HG02610 (cell line): ENCODE measurements around the gene ASCC2.

Experiments used
- ATAC-seq: cut with Tn5 transposase; IDR thresholded peaks from one replicate; pipeline ENCODE4 v1.9.1; 2021; ENCODE audit warnings: mild to moderate bottlenecking, moderate library complexity; ENCODE audit not compliant: unreplicated experiment

ASCC2 gene

DNA sequence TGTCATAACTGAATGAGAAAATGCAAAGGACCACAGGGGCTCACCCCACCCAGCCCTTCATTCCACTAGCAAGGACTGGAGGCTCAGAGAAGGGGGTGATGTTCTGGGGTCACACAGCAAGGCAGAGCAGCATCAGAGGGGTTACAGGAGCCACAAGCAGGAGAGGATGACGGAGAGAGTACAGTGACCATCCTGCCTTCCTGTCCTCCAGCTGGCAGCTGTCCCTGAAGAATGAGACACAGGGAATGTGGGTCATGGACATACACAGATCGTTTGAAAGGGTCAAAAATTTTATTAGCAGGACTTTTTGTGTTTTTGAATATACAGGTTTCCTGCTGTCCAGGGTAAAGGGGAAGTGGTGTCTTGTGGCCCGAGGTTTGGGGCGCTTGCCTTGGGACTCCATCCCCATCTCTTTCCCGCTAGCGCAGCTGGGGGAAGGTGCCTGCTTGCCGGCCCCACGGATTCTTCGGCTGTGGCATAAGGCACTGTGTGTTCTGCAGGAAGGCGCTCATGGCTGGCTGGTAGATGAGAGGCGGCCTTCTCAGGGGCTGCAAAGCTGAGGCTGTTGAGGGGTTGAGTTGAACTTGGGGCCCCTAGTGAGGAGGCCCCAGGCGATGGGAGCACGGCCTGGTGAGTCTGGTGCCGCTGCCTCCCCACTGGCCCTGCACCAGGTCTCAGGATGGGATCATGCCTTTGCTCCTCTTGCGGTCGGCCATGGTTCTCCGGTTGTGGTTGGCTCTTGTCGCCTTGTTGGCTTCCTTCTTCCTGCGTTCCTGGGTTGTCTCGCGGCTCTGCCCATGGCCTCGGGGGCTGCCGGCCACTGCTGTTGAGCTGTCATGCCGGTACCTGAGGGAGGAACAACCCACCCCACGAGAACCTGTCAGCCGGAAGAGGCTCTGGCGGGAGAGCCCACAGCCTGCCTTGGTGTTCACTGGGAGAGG, 49.5 kb downstream of the ASCC2 start:
- ATAC-seq: no peak

DNA sequence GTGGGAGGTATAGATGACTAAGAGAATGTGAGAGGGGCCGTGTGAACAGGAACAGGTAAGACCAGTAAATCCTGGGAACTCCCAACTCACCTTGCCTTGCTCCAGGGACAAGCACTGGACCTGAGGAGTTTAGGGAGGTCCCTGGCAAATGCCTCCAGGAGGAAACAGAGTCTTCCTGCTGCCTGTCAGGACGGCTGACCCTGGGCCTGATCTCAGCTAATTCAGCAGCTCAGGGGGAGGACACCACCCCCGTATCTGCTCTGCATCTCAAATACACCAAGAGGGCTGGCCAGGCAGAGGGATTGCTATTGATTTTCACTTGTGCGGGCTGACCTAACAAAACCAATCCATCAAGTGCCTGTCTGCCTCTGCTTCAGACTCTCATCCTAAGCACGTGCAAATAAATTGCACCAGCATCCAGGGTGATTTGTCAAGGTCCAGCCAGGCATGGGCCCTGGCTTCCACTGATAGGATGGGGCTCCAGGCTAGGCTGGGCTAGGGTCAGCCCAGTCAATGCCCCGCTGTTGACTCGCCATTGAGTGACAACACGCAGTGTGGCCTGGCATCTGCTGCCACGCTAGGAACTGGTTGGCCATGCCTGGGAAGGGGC, 50.6 kb downstream of the ASCC2 start:
- no peak for ATAC-seq

DNA sequence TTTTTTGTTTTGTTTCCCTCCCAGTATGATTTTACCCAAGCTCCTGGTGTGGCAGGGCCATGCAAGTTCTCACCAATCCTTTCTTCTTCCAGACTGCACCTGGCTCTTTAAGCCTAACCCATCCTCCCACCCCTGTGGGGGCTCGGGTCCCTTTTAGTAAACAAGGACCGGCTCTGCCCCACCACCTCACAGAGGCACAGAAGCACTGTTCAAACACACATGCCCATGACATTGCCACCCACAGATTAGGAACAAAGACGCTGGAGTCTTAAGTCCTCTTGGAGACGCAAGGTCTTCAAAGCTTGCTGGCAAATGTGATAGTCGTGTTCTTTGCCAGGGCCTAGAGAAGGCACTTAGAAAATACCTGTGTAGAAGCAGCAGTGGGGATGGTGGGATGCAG, 52.0 kb downstream of the ASCC2 start:
- no peak for ATAC-seq

DNA sequence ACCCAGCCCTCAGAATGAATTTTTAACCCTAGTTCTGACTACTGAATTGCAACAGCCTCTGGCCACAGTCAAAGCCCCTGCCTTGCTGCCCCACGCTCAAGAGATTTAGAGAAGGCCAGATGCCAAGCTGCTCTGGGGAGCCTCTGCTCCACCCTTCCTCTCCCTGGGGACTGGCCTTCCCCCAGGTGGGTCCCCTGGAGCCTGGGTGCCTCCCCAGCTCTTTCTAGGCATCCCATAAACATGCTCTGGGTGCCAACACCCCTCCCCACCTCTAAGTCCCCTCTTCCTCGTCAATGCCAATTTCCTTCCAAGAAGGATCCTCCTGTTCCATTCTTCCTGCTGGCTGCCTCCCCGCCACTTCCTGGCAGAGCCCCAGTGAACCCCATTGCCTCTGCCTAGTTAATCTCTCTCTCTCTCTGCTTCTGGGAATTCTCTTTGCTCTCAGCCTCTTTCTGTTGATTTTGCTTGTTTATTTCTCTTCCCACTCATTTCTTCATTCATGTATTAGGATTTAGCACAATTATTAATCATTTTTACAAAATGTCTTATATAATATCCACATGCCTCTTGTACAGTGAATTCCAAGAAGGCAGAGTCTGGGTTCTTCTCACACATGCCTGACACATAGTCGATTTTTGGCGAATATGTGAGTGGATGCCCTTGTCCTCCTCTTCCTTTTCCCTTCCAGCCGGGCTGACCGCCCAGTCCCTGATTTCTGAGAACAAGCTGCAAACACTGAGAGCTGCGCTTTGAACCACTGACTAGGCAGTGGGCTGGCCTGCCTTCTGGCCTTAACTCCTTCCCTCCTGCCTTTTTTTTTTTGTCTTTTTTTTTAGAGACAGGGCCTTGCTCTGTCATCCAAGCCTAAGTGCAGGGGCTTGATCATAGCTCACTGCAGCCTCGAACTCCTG, 53.4 kb downstream of the ASCC2 start:
- no peak for ATAC-seq

DNA sequence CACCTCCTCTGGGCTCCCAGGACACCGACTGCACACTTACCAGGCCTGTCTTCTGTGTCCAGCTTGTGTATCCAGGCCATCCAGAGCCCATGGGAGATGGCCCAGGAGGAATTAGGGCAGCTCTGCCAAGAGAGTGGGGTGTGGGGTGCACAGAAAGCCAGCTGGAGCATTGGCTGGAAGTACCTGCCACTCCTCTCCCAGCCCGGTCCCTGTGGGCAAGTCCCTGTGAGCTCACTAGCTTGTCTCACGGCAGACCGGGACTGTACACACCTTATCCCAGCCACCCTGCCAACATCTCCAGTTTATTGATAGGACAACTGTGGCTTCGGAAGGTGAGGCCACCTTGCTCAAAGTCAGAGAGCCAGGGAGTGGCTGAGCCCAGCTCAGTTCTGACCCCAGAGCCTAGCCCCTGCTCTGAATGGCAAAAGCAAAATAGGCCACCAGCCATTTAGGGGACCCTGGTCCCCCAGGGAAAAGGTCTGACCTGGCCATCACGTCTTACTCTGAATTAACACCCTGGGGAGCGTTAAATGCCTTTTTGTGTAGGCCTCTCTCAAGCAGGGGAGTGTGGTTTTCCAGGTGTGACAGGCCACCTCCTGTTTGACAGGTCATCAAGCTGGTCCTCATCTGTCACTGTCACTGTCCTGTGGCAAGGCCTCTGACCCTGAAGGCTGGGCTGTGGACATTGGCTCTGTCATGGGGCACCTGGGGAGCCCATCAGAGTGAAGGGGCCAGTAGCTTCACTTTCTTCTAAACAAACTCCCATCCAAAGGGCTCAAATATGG, 55.8 kb downstream of the ASCC2 start:
- ATAC-seq: no peak

DNA sequence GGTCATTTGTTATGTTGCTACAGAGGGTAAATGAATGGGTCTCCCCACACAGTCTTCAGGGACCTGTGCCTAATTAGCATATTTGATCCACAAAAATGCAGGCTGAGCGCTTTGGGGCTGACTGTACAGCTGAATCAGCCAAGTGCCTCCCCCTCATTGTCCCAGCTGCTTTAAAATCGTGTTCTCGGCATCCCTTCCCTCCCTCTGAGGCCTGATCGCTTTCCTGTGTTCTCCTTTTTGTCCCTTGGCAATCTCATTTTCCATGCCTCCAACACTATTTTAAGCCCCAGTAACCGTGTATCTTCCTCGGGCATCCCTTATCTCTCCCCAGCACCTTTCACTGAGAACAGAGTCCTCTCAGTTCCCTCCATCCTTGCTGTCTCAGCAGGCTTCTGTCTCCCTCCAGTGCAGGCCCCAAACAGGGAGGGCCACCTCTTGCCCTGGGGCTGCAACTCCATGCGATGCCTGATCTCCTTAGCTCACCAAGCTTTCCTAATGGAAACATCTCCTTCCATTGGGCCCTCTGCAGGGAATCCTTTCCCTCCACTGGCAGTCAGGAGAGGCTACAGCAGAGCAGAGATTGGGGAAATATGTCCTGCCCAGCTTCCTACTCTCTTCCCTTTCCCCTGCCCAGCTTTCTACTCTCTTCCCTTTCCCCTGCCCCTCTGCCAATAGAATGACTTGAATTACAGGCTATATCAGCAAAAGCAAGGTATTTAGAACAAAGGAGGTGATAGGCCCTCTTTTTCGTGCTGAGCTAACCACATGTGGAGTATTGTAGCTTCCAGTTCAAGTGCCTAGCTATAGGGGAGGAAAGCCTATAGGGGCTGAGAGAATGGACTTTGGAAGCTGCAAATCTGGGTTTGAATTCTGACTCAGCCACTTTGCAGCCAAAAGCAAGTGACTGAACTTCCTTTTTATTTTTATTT, 57.1 kb downstream of the ASCC2 start:
- ATAC-seq: no peak

DNA sequence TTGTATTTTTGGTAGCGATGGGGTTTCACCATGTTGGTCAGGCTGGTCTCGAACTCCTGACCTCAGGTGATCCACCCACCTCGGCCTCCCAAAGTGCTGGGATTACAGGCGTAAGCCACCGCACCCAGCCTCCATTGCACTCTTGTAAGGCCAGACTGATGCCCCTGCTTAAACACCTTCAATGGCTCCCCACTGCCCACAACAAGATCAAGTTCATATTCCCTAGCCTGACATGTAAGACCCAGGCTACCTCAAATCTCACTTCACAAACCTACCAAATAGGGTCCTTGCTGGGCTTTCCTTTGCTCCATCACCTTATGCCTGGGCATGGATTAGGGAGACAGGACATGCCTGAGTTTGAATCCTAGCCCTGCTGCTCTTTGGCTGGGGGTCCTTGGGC, 57.9 kb downstream of the ASCC2 start:
- no peak for ATAC-seq

DNA sequence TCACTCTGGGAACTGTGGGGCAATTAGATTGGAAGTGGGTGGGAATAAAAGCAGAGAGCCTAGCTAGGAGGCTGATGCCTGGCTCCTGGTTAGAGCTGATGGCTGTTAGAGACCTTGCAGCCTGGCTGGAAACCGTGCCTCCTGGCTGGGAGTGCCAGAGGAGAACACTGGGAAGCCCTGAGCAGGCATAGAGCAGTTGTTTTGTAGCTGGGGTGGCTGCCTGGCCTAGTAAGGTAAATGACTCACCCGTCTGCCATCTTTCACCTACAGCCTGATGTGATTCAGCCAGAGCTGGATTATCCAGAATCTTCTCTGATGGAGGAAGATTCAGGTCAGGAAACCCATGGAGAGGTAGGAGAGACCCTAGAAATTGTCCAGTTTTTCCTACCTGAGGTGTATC, 64.8 kb downstream of the ASCC2 start:
- ATAC-seq: no peak

DNA sequence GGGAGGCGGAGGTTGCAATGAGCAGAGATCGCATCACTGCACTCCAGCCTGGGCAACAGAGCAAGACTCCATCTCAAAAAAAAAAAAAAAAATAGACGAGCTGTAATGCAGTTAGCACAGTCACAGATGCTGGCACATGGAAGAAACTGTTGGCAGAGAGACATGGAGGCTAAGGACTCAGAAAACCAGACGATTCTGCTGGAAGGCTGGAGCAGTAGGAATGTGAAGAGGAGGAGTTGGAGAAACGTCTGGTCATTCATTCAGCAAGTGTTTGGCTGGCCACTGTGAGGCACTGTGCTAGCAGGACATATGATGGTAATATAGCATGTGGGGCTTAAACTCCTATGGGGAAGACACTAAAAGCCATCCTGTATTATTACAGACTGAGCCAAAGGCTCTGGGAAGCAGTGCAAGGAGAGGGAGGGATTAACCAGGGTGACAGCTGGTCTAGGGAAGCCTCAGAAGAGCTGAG, 65.9 kb downstream of the ASCC2 start:
- ATAC-seq: no peak

DNA sequence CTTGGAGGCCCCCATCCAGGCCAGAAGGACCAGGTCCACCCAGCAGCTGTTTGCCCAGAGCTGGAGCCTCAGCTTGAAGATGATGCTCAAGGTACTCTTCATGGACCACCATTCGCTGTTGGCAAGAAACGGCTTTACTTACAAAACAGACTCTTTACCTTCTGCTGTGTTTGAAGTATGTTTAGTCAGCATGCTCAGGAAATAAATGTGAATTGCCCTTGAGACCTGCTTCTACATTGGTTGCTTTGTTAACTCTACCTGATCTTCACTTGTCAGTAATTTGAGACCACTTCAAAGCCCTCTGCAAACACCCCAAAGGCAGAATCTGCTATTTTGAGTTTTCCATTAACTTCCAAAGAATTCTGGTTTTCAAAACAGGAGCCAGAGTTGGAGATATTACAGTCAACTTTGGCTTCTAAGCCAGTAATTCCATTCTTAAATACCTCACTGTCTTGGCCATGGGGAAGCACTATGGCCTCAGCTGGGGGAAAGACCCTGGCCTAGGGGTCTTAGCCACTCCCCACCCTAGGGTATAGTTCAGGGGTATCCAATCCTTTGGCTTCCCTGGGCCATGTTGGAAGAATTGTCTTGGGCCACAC, 68.3 kb downstream of the ASCC2 start:
- no peak for ATAC-seq

DNA sequence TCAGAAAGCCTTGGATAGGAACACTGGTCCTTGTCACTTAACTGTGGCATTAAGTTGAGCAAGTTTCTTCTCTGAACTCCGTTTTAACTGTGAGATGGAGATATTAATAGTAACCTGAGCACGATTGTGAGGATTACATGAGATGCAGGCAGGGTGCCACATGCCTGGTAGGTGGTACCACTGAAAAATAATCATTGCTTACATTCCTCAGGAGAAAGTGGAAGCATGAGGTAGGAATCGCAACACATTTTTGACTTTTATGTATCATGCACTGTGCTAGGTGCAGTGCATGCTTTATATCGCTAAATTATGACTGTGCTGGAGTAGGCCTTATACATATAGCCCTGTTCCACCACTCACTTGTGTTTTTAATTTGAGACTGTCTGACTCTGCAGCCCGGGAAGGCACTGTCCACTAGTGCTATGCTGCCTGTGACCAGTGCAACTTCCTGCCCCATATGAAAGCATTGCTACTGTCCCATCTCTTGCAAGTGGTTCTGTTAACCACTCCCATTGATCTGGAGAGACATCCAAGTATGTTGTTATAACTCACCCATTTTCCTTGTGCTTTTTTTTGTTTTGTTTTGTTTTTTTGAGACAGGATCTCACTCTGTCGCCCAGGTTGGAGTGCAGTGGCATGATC, 69.9 kb downstream of the ASCC2 start:
- ATAC-seq: no peak

DNA sequence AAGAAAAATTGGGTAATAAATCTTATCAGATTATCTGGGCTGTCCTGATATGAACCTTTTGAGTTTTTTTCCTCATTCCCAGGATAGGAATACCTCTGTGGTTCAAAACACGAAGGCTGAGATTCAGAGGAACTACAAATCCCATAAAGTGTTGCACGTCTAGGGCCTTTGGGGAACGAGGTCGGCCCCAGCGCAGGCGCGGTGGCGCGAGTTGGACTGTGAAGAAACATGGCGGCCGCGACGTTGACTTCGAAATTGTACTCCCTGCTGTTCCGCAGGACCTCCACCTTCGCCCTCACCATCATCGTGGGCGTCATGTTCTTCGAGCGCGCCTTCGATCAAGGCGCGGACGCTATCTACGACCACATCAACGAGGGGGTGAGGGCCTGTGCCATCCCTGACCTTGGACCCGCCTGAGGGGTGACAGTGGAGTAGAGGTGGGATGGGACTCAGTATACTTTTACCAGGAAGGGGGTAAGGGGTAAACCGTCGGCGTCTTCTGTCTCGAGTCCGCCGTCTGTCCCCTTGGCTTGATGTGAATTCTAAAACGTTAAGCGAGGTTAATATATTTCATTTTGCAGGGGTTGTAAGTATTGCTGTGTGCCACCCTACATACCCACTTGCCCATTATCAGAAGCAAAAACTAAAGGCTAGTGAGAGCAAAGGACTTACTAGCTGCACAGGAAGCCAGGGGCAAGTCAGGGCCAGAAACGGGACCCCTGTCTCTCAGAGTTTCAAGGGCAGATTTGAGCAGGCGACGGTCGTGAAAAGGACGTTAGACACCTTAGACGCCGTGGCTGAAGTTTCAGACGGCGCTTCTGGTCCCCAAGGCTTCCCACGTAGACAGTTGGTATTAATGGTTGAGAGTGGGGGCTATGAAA, 70.7 kb downstream of the ASCC2 start, which contains the start of gene UQCR10:
Gene UQCR10 (plus strand): TSS at position 199 of the 881 bp plus-strand sequence. CDS start 30 bp downstream, at position 229.
- ATAC-seq: peak; percentile 67

DNA sequence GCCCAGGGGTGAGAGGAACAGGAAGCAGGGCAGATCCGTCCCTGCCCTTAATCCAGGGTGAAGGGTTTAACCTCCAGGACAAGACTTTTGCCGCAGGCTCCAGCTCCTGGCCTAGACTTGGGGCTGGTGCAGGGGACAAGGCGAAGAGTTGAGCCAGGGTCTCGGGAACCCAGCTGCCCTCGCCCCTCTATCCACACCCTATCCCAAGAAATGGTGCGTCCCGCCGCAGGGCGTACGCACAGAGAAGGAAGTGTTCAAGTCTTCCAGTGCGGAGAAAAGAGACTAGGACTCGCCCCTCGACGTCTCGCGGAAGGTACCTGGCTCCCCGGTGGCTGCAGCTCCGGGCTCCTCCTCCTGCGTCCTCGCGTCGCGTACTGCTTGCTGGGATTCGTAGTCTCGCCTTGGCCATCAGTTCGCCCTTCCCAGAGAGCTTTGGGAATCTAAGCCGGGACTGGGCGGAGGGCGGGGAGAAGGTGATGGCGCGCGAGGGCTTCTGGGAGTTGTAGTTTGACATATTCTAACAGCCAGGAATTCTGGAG, 71.4 kb downstream of the ASCC2 start, which contains the start of gene ZMAT5:
Gene ZMAT5 (minus strand): TSS at position 376 of the 539 bp plus-strand sequence. CDS start 18,463 bp downstream, outside the sequence.
- ATAC-seq: peak; percentile 88

DNA sequence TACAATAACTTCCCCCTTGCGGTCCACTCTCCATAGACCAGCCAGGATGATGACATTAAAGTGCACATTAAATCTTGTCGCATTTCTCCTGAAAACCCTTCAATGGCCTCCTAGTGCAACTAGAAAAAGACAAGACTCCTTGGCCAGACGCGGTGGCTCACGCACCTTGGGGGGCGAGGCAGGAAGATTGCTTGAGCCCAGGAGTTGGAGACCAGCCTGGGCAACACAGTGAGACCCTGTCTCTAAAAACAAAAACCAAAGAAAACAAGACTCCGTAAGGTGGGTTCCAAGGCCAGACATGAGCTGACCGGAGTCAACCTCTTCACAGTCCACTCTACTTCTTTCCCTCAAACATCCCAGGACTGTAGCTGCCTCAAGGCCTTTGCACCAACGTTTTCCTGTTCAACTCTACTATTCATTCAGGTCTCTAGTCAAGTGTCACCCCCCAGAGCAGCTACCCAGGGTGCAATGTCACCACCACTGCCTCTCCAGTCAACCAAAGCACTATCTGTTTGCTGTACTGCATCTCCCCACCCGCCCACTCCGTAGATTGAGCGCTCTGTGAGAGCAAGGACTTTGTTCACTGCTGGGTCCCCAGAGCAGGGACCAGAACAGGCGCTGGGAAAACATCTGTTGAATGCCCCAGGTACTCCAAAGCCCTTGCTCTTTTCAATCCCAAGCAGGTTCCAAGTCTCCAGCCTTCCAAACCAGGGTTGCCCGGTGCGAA, 72.0 kb downstream of the ASCC2 start:
- peak; percentile 13 for ATAC-seq

DNA sequence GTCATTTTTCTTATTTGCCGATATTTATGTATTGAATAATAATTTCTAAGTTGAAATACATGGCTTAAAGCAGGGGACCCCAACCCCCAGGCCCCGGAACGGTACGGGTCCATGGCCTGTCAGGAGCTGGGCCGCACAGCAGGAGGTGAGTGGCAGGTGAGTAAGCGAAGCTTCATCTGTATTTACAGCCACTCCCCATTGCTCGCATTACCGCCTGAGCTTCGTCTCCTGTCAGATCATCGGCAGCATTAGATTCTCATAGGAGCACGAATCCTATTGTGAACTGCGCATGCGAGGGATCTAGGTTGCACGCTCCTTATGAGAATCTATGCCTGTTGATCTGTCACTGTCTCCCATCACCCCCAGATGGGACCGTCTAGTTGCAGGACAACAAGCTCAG, 75.8 kb downstream of the ASCC2 start:
- no peak for ATAC-seq

DNA sequence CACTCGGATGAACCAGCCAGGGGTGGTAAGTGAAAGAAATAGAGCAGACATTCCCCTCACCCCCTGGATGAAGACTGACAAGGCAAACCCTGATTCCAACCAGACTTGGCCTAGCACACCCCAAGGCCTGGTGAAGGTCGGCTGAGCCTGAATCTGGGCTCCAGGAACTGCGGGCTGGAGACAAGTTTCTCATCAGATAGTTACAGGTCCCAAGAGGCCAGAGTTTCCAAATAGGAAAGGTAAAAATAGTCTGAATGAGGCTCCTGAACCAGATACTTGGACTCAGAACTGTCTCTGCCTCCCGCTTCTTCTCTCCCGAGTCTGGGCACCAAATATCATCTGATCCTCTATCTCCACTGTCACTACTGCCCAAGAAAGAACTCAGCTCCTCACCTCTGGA, 79.1 kb downstream of the ASCC2 start:
- ATAC-seq: no peak
